SK-N-MC (cell line): ENCODE results near the gene TTC8.

Experiments used
- DNase-seq: peaks from one replicate; pipeline ENCODE4 v3.0.0-alpha.2; 2011; ENCODE audit warnings: low read depth, low spot score
- H3K27ac ChIP-seq: fragments of 200-600 bp; sonication (generic); 2 replicates; pipeline ENCODE4 v1.5.1; 2016; ENCODE audit warnings: mixed run types
- H3K36me3 ChIP-seq: fragments of 200-600 bp; sonication (generic); 2 replicates; pipeline ENCODE4 v1.6.1; 2017; ENCODE audit warnings: antibody characterized with exemption, low read length, mixed read lengths; ENCODE audit not compliant: insufficient read depth
- H3K4me3 ChIP-seq: fragments of 200-600 bp; sonication (generic); 2 replicates; pipeline ENCODE4 v1.5.1; 2016
- H3K9ac ChIP-seq: fragments of 200-600 bp; sonication (generic); 2 replicates; pipeline ENCODE4 v1.8.0; 2017; ENCODE audit warnings: mixed run types, mixed read lengths; ENCODE audit not compliant: insufficient read length
- H3K9me3 ChIP-seq: fragments of 200-600 bp; sonication (generic); 2 replicates; pipeline ENCODE4 v1.6.1; 2017; ENCODE audit warnings: low read depth, mild to moderate bottlenecking, antibody characterized with exemption, low read length, moderate library complexity, mixed read lengths
- EZH2 ChIP-seq: fragments of 200-600 bp; sonication (generic); IDR thresholded peaks from one replicate; pipeline ENCODE4 v1.6.1; 2017; ENCODE audit warnings: antibody characterized with exemption
- FOXP2 ChIP-seq: optimal IDR thresholded peaks from 2 replicates; pipeline ENCODE3; 2011; ENCODE audit warnings: mild to moderate bottlenecking, moderate library complexity; ENCODE audit not compliant: insufficient read depth; ENCODE audit errors: extremely low read length, control extremely low read depth
- POLR2AphosphoS5 ChIP-seq: IDR thresholded peaks from 2 replicates; pipeline ENCODE4 v1.6.1; 2012; ENCODE audit warnings: mild to moderate bottlenecking, low read depth, low read length, borderline replicate concordance

TTC8 gene

GRCh38 chr14:88901189-88901588, 76.7 kb downstream of the TTC8 start:
- Histone ChIP-seq H3K27ac (no peak overlapping the region), H3K9me3 (no peaks in the 10 kb centered on the region), H3K4me3 (no peak overlapping the region), H3K9ac (no peak overlapping the region), H3K36me3 (no peaks in the 10 kb centered on the region)
- DNase-seq = no peak
- no peak for TF ChIP-seq POLR2AphosphoS5
- TF ChIP-seq FOXP2 = no peak
- TF ChIP-seq EZH2 = no peak

GRCh38 chr14:88901991-88902390, 77.5 kb downstream of the TTC8 start:
- DNase-seq = no peak
- TF ChIP-seq POLR2AphosphoS5 (no peak), FOXP2 (no peak), EZH2 (no peak)
- H3K9me3 ChIP-seq = no peaks in the 10 kb centered on the region
- no peak overlapping the region for H3K4me3 ChIP-seq
- no peak overlapping the region for H3K9ac ChIP-seq
- no peaks in the 10 kb centered on the region for H3K36me3 ChIP-seq
- H3K27ac ChIP-seq = no peak overlapping the region

- no peak for DNase-seq
- Histone ChIP-seq H3K9ac (no peak overlapping the region), H3K27ac (no peak overlapping the region), H3K4me3 (no peak overlapping the region), H3K36me3 (no peaks in the 10 kb centered on the region), H3K9me3 (no peaks in the 10 kb centered on the region)
- TF ChIP-seq FOXP2 = no peak
- no peak for TF ChIP-seq POLR2AphosphoS5
- TF ChIP-seq EZH2 = no peak
These were observed 78.4 kb downstream of the TTC8 start for GRCh38 chr14:88902850-88903249.

- TF ChIP-seq EZH2 (no peak), FOXP2 (no peak), POLR2AphosphoS5 (no peak)
- H3K9me3 ChIP-seq = no peaks in the 10 kb centered on the region
- no peak overlapping the region for H3K9ac ChIP-seq
- no peak overlapping the region for H3K4me3 ChIP-seq
- no peak for DNase-seq
- no peak overlapping the region for H3K27ac ChIP-seq
- no peaks in the 10 kb centered on the region for H3K36me3 ChIP-seq
These were observed 79.8 kb downstream of the TTC8 start for GRCh38 chr14:88904206-88904647.

- DNase-seq = no peak
- no peaks in the 10 kb centered on the region for H3K9me3 ChIP-seq
- H3K9ac ChIP-seq = no peak overlapping the region
- H3K27ac ChIP-seq = no peak overlapping the region
- TF ChIP-seq POLR2AphosphoS5 (no peak), EZH2 (no peak), FOXP2 (no peak)
- H3K4me3 ChIP-seq = no peak overlapping the region
- H3K36me3 ChIP-seq = no peaks in the 10 kb centered on the region
These were observed 80.4 kb downstream of the TTC8 start for GRCh38 chr14:88904864-88905263.

GRCh38 chr14:88908216-88908615, 83.8 kb downstream of the TTC8 start:
- Histone ChIP-seq H3K9ac (no peak overlapping the region), H3K9me3 (no peaks in the 10 kb centered on the region), H3K27ac (no peak overlapping the region), H3K4me3 (no peak overlapping the region), H3K36me3 (no peaks in the 10 kb centered on the region)
- no peak for DNase-seq
- TF ChIP-seq FOXP2 (no peak), POLR2AphosphoS5 (no peak), EZH2 (no peak)

GRCh38 chr14:88910386-88910785, 85.9 kb downstream of the TTC8 start:
- Histone ChIP-seq H3K9ac (no peak overlapping the region), H3K36me3 (no peaks in the 10 kb centered on the region), H3K4me3 (no peak overlapping the region), H3K27ac (no peak overlapping the region), H3K9me3 (no peaks in the 10 kb centered on the region)
- TF ChIP-seq POLR2AphosphoS5 = no peak
- TF ChIP-seq EZH2 = no peak
- no peak for TF ChIP-seq FOXP2
- DNase-seq = no peak

GRCh38 chr14:88911809-88912208, 87.4 kb downstream of the TTC8 start:
- Histone ChIP-seq H3K4me3 (no peak overlapping the region), H3K36me3 (no peaks in the 10 kb centered on the region), H3K9ac (no peak overlapping the region), H3K9me3 (no peaks in the 10 kb centered on the region), H3K27ac (no peak overlapping the region)
- no peak for DNase-seq
- TF ChIP-seq FOXP2 (no peak), EZH2 (no peak), POLR2AphosphoS5 (no peak)

GRCh38 chr14:88914956-88915355, 90.5 kb downstream of the TTC8 start:
- H3K36me3 ChIP-seq = no peaks in the 10 kb centered on the region
- no peak overlapping the region for H3K27ac ChIP-seq
- no peaks in the 10 kb centered on the region for H3K9me3 ChIP-seq
- H3K9ac ChIP-seq = no peak overlapping the region
- no peak for DNase-seq
- no peak overlapping the region for H3K4me3 ChIP-seq
- TF ChIP-seq POLR2AphosphoS5 (no peak), FOXP2 (no peak), EZH2 (no peak)
